ENCODE results near the gene APOBEC4.
"Not testable (repeated sequence)": the region's sequence is repeated elsewhere in the genome, so short reads cannot be mapped to it uniquely, and the experiment has no call there.

The APOBEC4 gene

GRCh38 chr1:183634429-183635065 is 18.6 kb downstream of the APOBEC4 start:
- no peak for DNase-seq (ENCODE audit: low read depth, low spot score)

DNA sequence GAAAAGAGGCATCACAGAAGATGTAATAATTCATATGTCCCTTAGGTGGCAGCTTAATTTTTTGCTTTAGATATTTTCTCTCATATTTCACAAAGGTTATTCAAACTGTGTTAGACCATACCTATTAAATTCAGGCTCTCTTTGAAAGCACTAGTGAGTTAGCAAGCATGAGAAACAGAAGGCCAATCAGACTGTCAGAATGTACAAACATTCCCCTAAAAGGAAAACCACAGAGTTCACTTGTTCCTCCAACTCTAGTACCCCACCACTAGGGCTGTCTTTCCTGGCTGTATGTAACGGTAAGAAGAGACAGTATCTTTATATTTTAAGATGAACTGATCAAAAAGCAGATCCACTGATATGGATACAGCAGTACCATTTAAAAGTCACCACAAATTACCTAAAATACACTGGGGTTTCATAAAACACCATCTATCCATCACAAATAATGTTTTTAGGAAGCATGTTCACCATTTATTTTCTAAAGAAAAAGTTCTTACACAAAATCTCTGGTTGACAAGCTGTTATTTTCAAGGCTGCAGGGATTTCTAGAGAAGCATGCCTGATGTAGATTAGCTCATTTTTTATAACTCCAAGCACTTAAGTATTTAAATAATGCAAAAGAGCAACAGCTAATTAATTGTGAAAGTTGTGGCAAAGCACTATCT is 19.3 kb downstream of the APOBEC4 start:
- DNase-seq (ENCODE audit: low read depth, low spot score), result peak; percentile 47

DNA sequence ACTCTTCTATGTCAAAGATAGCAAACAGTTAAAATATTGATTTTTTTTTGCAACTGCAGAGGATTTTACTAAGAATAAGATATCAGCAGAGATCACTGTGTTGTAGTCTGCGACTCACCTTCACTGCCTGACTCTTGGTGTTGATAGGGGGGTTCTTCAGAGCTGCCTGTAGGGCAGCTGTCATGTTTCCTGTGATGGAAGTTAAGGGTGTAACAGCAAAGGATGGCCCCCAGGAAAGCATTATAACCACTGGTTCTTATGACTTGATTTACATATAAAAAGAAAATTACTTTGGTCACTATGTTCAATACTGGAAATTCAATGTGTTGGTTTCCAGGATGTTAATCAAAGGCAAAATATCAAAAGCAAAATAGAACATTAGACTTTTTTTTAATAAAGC is 20.2 kb downstream of the APOBEC4 start:
- no peak for DNase-seq (ENCODE audit: low read depth, low spot score)

DNA sequence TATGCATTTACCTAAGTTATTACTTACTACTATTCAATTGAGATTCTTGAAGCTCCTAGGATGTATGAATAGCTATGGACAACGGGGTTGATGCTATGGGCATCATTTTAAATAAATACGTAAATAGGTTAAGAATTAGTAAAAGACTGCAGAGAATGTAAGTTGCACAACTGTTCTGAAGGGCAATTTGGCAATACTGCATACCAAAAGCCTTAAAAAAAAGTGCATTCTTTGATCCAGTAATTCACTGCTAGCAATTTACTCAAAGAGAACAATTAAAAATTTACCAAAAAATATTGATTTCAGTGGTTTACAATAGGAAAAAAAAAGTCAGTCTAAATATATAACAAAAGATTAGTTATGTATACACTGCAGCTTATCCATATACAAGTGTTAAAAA is 21.0 kb downstream of the APOBEC4 start:
- no peak for DNase-seq (ENCODE audit: low read depth, low spot score)

DNA sequence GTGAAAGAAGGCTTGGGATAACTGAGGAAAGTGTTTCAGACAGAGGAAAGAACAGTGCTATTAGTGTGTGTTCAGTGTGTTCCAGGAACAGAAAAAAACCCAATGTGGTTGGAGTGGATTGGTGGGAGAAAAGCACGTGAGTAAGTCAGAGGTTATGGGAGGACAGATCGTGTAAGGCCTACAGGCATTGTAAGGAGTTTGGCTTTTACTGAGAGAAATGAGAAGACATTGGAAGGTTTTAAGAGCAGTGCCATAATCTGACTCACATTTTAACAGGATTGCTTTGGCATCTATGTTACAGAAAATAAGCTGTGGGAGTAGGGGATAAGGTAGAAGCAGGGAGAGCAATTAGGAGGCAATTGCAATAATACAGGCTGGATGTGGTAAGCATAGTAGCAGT is 22.4 kb downstream of the APOBEC4 start:
- DNase-seq (ENCODE audit: low read depth, low spot score), result no peak

- DNase-seq (ENCODE audit: low read depth, low spot score), result no peak
Measured at GRCh38 chr1:183628537-183628936, 24.6 kb downstream of the APOBEC4 start.

DNA sequence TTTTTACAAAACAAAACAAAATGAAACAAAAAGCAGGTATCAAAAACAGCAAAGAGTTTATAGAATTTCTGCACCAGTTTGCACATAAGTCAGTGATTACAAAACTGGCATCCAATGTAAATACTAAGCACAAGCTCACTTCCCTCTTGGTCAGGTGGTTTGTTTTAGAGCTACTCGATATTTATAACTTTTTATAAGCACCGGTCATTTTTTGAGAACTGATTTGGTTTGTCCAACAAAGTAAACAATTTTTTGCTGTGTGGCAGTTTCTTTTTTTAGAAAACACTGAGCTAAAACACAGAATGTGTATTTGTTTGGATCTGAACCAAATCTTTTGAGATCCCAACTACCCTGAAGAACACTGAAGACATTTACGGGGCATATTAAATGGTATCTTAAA is 26.9 kb downstream of the APOBEC4 start:
- not testable (repeated sequence) for DNase-seq (ENCODE audit: low read depth, low spot score)

GRCh38 chr1:183622884-183623785 is 30.0 kb downstream of the APOBEC4 start:
- DNase-seq (ENCODE audit: low read depth, low spot score), result peak; percentile 25

- no peak for DNase-seq (ENCODE audit: low read depth, low spot score)
Measured at GRCh38 chr1:183622013-183622412, 31.1 kb downstream of the APOBEC4 start.

DNA sequence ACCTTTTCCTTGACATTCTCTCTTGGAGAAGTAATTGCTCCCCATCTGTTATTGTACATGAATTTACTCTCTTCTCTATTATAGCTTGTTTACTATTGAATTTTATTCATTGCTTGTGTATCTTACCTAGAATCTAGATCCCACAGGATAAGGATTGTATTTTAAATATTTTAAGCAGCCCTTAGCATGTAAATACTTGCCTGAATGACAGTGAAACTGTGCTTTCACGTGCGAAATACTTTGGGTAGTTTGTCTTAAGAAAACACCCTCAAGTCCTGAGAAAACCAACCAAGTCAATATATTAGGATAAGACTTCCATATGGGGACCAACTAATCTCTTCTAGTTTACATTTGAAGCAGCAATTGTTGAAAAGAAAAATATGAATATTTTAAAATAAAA is 32.8 kb downstream of the APOBEC4 start:
- DNase-seq (ENCODE audit: low read depth, low spot score), result no peak

DNA sequence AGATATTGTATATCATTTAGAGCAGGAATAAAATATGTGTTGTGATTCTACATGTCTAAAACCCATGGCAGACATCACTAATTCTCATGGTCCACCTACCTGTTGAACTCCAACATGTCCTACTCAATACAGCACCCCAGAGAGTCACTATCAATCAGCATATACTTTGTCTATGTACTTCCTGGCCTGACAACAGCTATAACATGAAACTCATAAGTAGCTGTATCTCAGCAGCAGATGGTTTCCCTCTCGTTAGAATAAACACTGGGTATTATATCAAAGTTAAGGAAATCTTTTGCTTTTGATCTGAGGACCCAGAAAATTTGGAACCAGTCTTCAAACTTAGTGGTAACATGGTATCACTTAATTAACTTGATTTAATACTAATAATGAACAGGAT is 33.3 kb downstream of the APOBEC4 start:
- DNase-seq (ENCODE audit: low read depth, low spot score), result no peak

GRCh38 chr1:183618202-183618601 is 34.9 kb downstream of the APOBEC4 start:
- not testable (repeated sequence) for DNase-seq (ENCODE audit: low read depth, low spot score)

GRCh38 chr1:183612975-183613374 is 40.1 kb downstream of the APOBEC4 start:
- DNase-seq (ENCODE audit: low read depth, low spot score), result not testable (repeated sequence)

GRCh38 chr1:183612407-183612806 is 40.7 kb downstream of the APOBEC4 start:
- no peak for DNase-seq (ENCODE audit: low read depth, low spot score)

- no peak for DNase-seq (ENCODE audit: low read depth, low spot score)
Measured at GRCh38 chr1:183611021-183611420, 42.1 kb downstream of the APOBEC4 start.

GRCh38 chr1:183609759-183610452 is 43.2 kb downstream of the APOBEC4 start:
- DNase-seq (ENCODE audit: low read depth, low spot score), result no peak

DNA sequence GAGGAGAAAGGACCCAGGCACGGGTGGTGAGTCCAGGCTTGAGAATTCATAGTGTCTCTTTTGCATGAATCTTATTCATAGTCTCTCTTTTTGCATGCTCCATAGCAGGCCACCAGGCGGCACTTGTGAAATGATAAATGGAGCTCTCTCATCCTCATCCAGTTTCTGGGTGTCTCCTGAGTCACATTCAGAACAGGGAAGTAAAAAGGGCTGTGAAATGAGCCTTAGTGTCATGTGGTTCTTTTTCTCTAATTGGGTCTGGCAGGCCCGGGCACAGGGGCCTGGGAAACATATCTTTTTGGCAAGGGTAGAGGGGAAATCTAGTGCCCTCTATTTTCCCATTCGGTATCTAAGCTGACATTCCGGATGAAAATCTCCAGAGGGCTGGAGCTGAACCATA is 43.8 kb downstream of the APOBEC4 start:
- no peak for DNase-seq (ENCODE audit: low read depth, low spot score)

- DNase-seq (ENCODE audit: low read depth, low spot score), result no peak
Measured at GRCh38 chr1:183607322-183607980, 45.7 kb downstream of the APOBEC4 start.

DNA sequence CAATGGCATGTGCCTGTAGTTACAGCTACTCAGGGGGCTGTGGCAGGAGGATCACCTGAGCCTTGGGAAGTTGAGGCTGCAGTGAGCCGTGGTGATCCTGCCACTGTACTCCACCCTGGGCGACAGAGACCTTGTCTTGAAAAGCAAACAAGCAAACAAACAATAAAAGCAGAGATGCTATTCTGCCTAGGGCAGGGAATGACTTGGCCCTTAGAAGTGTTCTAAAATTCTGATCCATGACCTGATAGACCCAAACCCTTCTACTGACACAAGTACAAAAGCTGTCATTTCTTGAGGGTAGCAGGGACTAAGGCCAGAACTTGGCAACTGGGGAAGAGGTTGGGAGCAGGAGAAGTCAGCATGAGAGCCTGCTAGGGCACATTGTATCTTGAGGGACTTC is 47.2 kb downstream of the APOBEC4 start:
- no peak for DNase-seq (ENCODE audit: low read depth, low spot score)

GRCh38 chr1:183604815-183605214 is 48.3 kb downstream of the APOBEC4 start:
- DNase-seq (ENCODE audit: low read depth, low spot score), result no peak

- no peak for DNase-seq (ENCODE audit: low read depth, low spot score)
Measured at GRCh38 chr1:183604038-183604808, 48.9 kb downstream of the APOBEC4 start.

Data from iPS DF 19.7 (cell line).